ENCODE data around the gene NAV3.
"Not testable (repeated sequence)": the region's sequence is repeated elsewhere in the genome, so short reads cannot be mapped to it uniquely, and the experiment has no call there.

Gene NAV3

DNA sequence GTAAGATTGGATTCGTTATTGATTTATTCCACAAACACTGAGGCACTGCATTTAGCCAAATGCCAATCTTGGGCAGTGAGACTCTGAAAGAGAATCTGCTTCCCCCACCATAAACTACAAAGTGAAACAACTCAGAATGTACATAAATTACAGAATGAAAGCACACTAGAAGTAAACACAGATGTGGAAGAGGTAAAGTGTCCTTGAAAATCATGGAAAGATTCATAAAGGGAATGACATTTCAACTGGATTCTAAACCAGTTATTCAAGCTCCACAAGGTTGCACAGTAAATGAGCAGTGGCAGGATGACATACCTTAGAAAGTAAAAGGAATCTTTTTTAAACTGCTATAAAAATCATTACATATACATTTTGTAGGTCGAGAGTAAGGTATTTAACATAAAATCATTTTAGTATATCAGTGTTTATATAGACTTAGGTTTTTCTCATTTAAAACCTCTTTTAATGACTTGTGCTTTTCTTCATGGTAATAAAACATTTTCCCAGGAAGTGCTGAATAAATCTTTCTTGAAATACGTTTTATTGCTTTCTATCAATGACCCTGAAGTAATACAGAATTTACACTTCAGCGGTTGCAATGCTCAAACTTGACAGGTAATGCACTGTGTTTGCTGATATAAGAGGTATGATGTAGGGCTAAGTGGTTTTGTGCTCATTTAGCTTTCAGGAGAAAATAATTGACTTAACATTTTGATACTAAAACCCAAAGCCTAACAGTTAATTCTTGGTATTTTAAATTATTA lies 270.6 kb downstream of the NAV3 start:
- no peaks in the 10 kb centered on the region for H3K27me3 ChIP-seq (ENCODE audit: control insufficient read depth in 1 of 2, insufficient read depth in 2 of 2, low read length in 2 of 2)
- no peaks in the 10 kb centered on the region for H3K9me3 ChIP-seq (ENCODE audit: low read length)
- no peaks in the 10 kb centered on the region for H3K36me3 ChIP-seq (ENCODE audit: insufficient read depth, low read length)
- H3K9ac ChIP-seq (ENCODE audit: low read length) = no peak overlapping the region
- H3K4me1 ChIP-seq (ENCODE audit: insufficient read depth, low read length) = peaks cover 5% of the 10 kb centered on the region
- H3K4me3 ChIP-seq (ENCODE audit: low read depth in 1 of 2, low read length in 2 of 2) = no peak overlapping the region
- no peak overlapping the region for H3K27ac ChIP-seq (ENCODE audit: low read depth, low read length)

- H3K9ac ChIP-seq (ENCODE audit: low read length) = no peak overlapping the region
- no peaks in the 10 kb centered on the region for H3K27me3 ChIP-seq (ENCODE audit: control insufficient read depth in 1 of 2, insufficient read depth in 2 of 2, low read length in 2 of 2)
- H3K27ac ChIP-seq (ENCODE audit: low read depth, low read length) = no peak overlapping the region
- H3K36me3 ChIP-seq (ENCODE audit: insufficient read depth, low read length) = no peaks in the 10 kb centered on the region
- H3K4me3 ChIP-seq (ENCODE audit: low read depth in 1 of 2, low read length in 2 of 2) = no peak overlapping the region
- H3K4me1 ChIP-seq (ENCODE audit: insufficient read depth, low read length) = peaks cover 2% of the 10 kb centered on the region
- no peaks in the 10 kb centered on the region for H3K9me3 ChIP-seq (ENCODE audit: low read length)
Observed at GRCh38 chr12:78101946-78102635, 271.4 kb downstream of the NAV3 start.

DNA sequence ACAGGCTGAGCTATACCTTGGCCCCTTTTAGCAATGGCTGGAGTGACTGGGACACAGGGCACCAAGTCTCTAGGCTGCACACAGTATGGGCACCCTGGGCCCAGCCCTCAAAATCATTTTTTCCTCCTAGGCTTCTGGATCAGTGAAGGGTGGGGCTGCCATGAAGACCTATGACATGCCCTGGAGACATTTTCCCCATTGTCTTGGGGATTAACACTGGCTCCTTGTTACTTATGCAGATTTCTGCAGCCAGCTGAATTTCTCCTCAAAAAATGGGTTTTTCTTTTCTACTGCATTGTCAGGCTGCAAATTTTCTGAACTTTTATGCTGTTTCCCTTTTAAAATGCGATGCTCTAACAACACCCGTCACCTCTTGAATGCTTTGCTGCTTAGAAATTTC lies 272.1 kb downstream of the NAV3 start:
- H3K36me3 ChIP-seq (ENCODE audit: insufficient read depth, low read length); H3K9ac ChIP-seq (ENCODE audit: low read length); H3K27me3 ChIP-seq (ENCODE audit: control insufficient read depth in 1 of 2, insufficient read depth in 2 of 2, low read length in 2 of 2); H3K9me3 ChIP-seq (ENCODE audit: low read length); H3K4me1 ChIP-seq (ENCODE audit: insufficient read depth, low read length); H3K27ac ChIP-seq (ENCODE audit: low read depth, low read length); H3K4me3 ChIP-seq (ENCODE audit: low read depth in 1 of 2, low read length in 2 of 2): not testable (repeated sequence)

DNA sequence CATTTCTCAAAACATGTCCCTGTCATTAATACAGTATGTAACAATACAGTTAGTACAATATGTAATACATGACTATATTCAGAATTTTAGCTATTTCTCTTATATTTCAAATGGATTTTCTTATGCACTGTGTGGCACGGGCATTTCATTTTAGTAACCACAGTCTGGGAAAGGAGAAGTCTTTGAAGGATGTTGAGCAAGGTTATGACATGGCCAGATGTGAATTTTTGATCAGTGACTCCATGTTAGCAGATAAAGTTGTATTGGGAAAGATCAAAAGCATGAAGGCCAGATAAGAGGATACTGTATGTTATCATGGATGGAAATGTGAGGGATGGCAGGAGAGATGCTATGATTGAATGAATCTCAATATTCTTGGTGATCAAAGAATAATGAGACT lies 285.2 kb downstream of the NAV3 start:
- H3K4me1 ChIP-seq (ENCODE audit: insufficient read depth, low read length) = no peaks in the 10 kb centered on the region
- no peaks in the 10 kb centered on the region for H3K27me3 ChIP-seq (ENCODE audit: control insufficient read depth in 1 of 2, insufficient read depth in 2 of 2, low read length in 2 of 2)
- H3K9me3 ChIP-seq (ENCODE audit: low read length) = no peaks in the 10 kb centered on the region
- H3K9ac ChIP-seq (ENCODE audit: low read length) = no peak overlapping the region
- no peak overlapping the region for H3K27ac ChIP-seq (ENCODE audit: low read depth, low read length)
- no peaks in the 10 kb centered on the region for H3K36me3 ChIP-seq (ENCODE audit: insufficient read depth, low read length)
- H3K4me3 ChIP-seq (ENCODE audit: low read depth in 1 of 2, low read length in 2 of 2) = no peak overlapping the region

DNA sequence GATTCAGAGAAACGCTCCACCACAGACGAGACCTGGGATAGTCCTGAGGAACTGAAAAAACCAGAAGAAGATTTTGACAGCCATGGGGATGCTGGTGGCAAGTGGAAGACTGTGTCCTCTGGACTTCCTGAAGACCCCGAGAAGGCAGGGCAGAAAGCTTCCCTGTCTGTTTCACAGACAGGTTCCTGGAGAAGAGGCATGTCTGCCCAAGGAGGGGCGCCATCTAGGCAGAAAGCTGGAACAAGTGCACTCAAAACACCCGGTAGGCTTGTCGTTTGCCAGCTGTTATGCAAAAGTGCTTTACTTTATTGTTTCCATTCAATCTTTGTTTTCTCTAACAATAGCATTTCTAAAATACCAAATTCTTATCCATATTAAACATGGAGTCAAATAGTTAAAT lies 287.3 kb downstream of the NAV3 start:
- Histone ChIP-seq H3K27ac (ENCODE audit: low read depth, low read length) (no peak overlapping the region), H3K36me3 (ENCODE audit: insufficient read depth, low read length) (no peaks in the 10 kb centered on the region), H3K4me3 (ENCODE audit: low read depth in 1 of 2, low read length in 2 of 2) (no peak overlapping the region), H3K27me3 (ENCODE audit: control insufficient read depth in 1 of 2, insufficient read depth in 2 of 2, low read length in 2 of 2) (no peaks in the 10 kb centered on the region), H3K9me3 (ENCODE audit: low read length) (no peaks in the 10 kb centered on the region), H3K4me1 (ENCODE audit: insufficient read depth, low read length) (no peaks in the 10 kb centered on the region), H3K9ac (ENCODE audit: low read length) (no peak overlapping the region)

- no peak overlapping the region for H3K4me3 ChIP-seq (ENCODE audit: low read depth in 1 of 2, low read length in 2 of 2)
- H3K27me3 ChIP-seq (ENCODE audit: control insufficient read depth in 1 of 2, insufficient read depth in 2 of 2, low read length in 2 of 2) = no peaks in the 10 kb centered on the region
- H3K36me3 ChIP-seq (ENCODE audit: insufficient read depth, low read length) = no peaks in the 10 kb centered on the region
- H3K9ac ChIP-seq (ENCODE audit: low read length) = no peak overlapping the region
- H3K27ac ChIP-seq (ENCODE audit: low read depth, low read length) = no peak overlapping the region
- no peaks in the 10 kb centered on the region for H3K9me3 ChIP-seq (ENCODE audit: low read length)
- H3K4me1 ChIP-seq (ENCODE audit: insufficient read depth, low read length) = no peaks in the 10 kb centered on the region
Observed at GRCh38 chr12:78118486-78118885, 287.8 kb downstream of the NAV3 start.

DNA sequence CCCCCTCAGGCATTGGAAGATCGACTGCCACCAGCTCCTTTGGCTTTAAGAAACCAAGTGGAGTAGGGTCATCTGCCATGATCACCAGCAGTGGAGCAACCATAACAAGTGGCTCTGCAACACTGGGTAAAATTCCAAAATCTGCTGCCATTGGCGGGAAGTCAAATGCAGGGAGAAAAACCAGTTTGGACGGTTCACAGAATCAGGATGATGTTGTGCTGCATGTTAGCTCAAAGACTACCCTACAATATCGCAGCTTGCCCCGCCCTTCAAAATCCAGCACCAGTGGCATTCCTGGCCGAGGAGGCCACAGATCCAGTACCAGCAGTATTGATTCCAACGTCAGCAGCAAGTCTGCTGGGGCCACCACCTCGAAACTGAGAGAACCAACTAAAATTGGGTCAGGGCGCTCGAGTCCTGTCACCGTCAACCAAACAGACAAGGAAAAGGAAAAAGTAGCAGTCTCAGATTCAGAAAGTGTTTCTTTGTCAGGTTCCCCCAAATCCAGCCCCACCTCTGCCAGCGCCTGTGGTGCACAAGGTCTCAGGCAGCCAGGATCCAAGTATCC lies 288.7 kb downstream of the NAV3 start:
- no peaks in the 10 kb centered on the region for H3K4me1 ChIP-seq (ENCODE audit: insufficient read depth, low read length)
- no peak overlapping the region for H3K4me3 ChIP-seq (ENCODE audit: low read depth in 1 of 2, low read length in 2 of 2)
- no peak overlapping the region for H3K27ac ChIP-seq (ENCODE audit: low read depth, low read length)
- no peaks in the 10 kb centered on the region for H3K27me3 ChIP-seq (ENCODE audit: control insufficient read depth in 1 of 2, insufficient read depth in 2 of 2, low read length in 2 of 2)
- H3K9ac ChIP-seq (ENCODE audit: low read length) = no peak overlapping the region
- H3K36me3 ChIP-seq (ENCODE audit: insufficient read depth, low read length) = no peaks in the 10 kb centered on the region
- H3K9me3 ChIP-seq (ENCODE audit: low read length) = no peaks in the 10 kb centered on the region

GRCh38 chr12:78120306-78120705 lies 289.6 kb downstream of the NAV3 start:
- H3K4me1 ChIP-seq (ENCODE audit: insufficient read depth, low read length) = no peaks in the 10 kb centered on the region
- H3K9ac ChIP-seq (ENCODE audit: low read length) = no peak overlapping the region

GRCh38 chr12:78120866-78121560 lies 290.3 kb downstream of the NAV3 start:
- Histone ChIP-seq H3K4me3 (ENCODE audit: low read depth in 1 of 2, low read length in 2 of 2) (no peak overlapping the region), H3K27me3 (ENCODE audit: control insufficient read depth in 1 of 2, insufficient read depth in 2 of 2, low read length in 2 of 2) (no peaks in the 10 kb centered on the region), H3K4me1 (ENCODE audit: insufficient read depth, low read length) (no peaks in the 10 kb centered on the region), H3K27ac (ENCODE audit: low read depth, low read length) (no peak overlapping the region), H3K9me3 (ENCODE audit: low read length) (no peaks in the 10 kb centered on the region), H3K9ac (ENCODE audit: low read length) (no peak overlapping the region), H3K36me3 (ENCODE audit: insufficient read depth, low read length) (no peaks in the 10 kb centered on the region)

More at GRCh38 chr12:78120306-78120705, 289.6 kb downstream of the NAV3 start:
- no peaks in the 10 kb centered on the region for H3K36me3 ChIP-seq (ENCODE audit: insufficient read depth, low read length)
- H3K4me3 ChIP-seq (ENCODE audit: low read depth in 1 of 2, low read length in 2 of 2) = no peak overlapping the region
- no peaks in the 10 kb centered on the region for H3K9me3 ChIP-seq (ENCODE audit: low read length)
- H3K27ac ChIP-seq (ENCODE audit: low read depth, low read length) = no peak overlapping the region
- H3K27me3 ChIP-seq (ENCODE audit: control insufficient read depth in 1 of 2, insufficient read depth in 2 of 2, low read length in 2 of 2) = no peaks in the 10 kb centered on the region

DNA sequence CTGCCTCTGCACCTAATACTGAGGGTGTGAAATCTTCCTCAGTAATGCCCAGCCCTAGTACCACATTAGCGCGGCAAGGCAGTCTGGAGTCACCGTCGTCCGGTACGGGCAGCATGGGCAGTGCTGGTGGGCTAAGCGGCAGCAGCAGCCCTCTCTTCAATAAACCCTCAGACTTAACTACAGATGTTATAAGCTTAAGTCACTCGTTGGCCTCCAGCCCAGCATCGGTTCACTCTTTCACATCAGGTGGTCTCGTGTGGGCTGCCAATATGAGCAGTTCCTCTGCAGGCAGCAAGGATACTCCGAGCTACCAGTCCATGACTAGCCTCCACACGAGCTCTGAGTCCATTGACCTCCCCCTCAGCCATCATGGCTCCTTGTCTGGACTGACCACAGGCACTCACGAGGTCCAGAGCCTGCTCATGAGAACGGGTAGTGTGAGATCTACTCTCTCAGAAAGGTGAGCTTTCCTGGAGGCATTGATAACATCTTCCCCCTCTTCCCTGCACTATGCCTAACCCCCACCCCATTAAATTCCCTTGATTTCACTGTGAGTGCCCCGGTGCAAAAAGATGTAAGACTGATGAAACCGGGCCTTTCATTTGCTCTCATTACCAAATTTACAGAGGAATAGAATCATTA lies 291.4 kb downstream of the NAV3 start:
- no peaks in the 10 kb centered on the region for H3K27me3 ChIP-seq (ENCODE audit: control insufficient read depth in 1 of 2, insufficient read depth in 2 of 2, low read length in 2 of 2)
- no peaks in the 10 kb centered on the region for H3K4me1 ChIP-seq (ENCODE audit: insufficient read depth, low read length)

GRCh38 chr12:78128211-78128610 lies 297.5 kb downstream of the NAV3 start:
- no peaks in the 10 kb centered on the region for H3K4me1 ChIP-seq (ENCODE audit: insufficient read depth, low read length)
- H3K27me3 ChIP-seq (ENCODE audit: control insufficient read depth in 1 of 2, insufficient read depth in 2 of 2, low read length in 2 of 2) = no peaks in the 10 kb centered on the region
- H3K36me3 ChIP-seq (ENCODE audit: insufficient read depth, low read length) = no peaks in the 10 kb centered on the region
- no peak overlapping the region for H3K9ac ChIP-seq (ENCODE audit: low read length)
- H3K27ac ChIP-seq (ENCODE audit: low read depth, low read length) = no peak overlapping the region
- no peaks in the 10 kb centered on the region for H3K9me3 ChIP-seq (ENCODE audit: low read length)
- no peak overlapping the region for H3K4me3 ChIP-seq (ENCODE audit: low read depth in 1 of 2, low read length in 2 of 2)

More for the DNA sequence above, 291.4 kb downstream of the NAV3 start:
- Histone ChIP-seq H3K36me3 (ENCODE audit: insufficient read depth, low read length) (no peaks in the 10 kb centered on the region), H3K4me3 (ENCODE audit: low read depth in 1 of 2, low read length in 2 of 2) (no peak overlapping the region), H3K9ac (ENCODE audit: low read length) (no peak overlapping the region), H3K9me3 (ENCODE audit: low read length) (no peaks in the 10 kb centered on the region), H3K27ac (ENCODE audit: low read depth, low read length) (no peak overlapping the region)
